HG02884 (cell line): ENCODE results near the gene SSBP4.

Experiments
- ATAC-seq: cut with Tn5 transposase; IDR thresholded peaks from one replicate; pipeline ENCODE4 v1.9.1; 2021; ENCODE audit warnings: mild to moderate bottlenecking, moderate library complexity; ENCODE audit not compliant: unreplicated experiment

Gene SSBP4

GRCh38 chr19:18419699-18420460 is 682 bp downstream of the SSBP4 start:
- no peak for ATAC-seq

GRCh38 chr19:18420930-18421329 is 1.7 kb downstream of the SSBP4 start:
- no peak for ATAC-seq

GRCh38 chr19:18421371-18421959 is 2.3 kb downstream of the SSBP4 start:
- no peak for ATAC-seq

- no peak for ATAC-seq
Observed at GRCh38 chr19:18422530-18423191, 3.5 kb downstream of the SSBP4 start.

- no peak for ATAC-seq
Observed at GRCh38 chr19:18423258-18424020, 4.2 kb downstream of the SSBP4 start.

GRCh38 chr19:18424122-18424889 is 5.1 kb downstream of the SSBP4 start:
- ATAC-seq, result no peak

GRCh38 chr19:18424890-18425514 is 5.8 kb downstream of the SSBP4 start:
- no peak for ATAC-seq

GRCh38 chr19:18425515-18426415 is 6.6 kb downstream of the SSBP4 start:
- no peak for ATAC-seq

GRCh38 chr19:18426416-18426767 is 7.2 kb downstream of the SSBP4 start:
- ATAC-seq, result no peak

GRCh38 chr19:18427080-18427742 is 8.0 kb downstream of the SSBP4 start:
- no peak for ATAC-seq

GRCh38 chr19:18427743-18428113 is 8.5 kb downstream of the SSBP4 start:
- ATAC-seq, result no peak

GRCh38 chr19:18428173-18428786 is 9.1 kb downstream of the SSBP4 start:
- ATAC-seq, result no peak

- ATAC-seq, result no peak
Observed at GRCh38 chr19:18428787-18429674, 9.8 kb downstream of the SSBP4 start.

GRCh38 chr19:18429717-18430416 is 10.7 kb downstream of the SSBP4 start:
- no peak for ATAC-seq

GRCh38 chr19:18430417-18431144 is 11.4 kb downstream of the SSBP4 start:
- ATAC-seq, result no peak
